ENCODE data around the gene KDM1A. TPM values are rescaled to one million over a fixed set of nuclear protein-coding genes. Genes with fewer than 3 reads are reported as not detected.

Gene KDM1A
- polyA plus RNA-seq, 2 of the 4 experiments (the other 2 are of a cell fraction) = 66.4 to 80.3 TPM

- no peak overlapping the region for H3K27ac ChIP-seq
- FAIRE-seq = no peak
- no peak overlapping the region for H3K4me3 ChIP-seq
- ATAC-seq = no peak
- ChIA-PET CTCF (interaction anchor here (0.8 to 2.0 kb wide), 2 partner anchors 10 to 33 kb away, joined by 4 to 9 read pairs; no protein-coding TSS in a partner anchor), POLR2A (no interaction called here)
- DNase-seq (ENCODE audit: low read depth in 1 of 2, low spot score in 1 of 2) = no peak
- H3K4me1 ChIP-seq = no peaks in the 10 kb centered on the region
- H3K9me3 ChIP-seq = no peaks in the 10 kb centered on the region
- 93% methylated on average over 2 of the region's 2 CpGs for WGBS (ENCODE audit: missing lambda C conversion rate)
- no peak for TF ChIP-seq EHMT2 (IDR thresholded peaks at IDR 0.05; ENCODE audit: low read depth)
- no peak for TF ChIP-seq TP53 (CRISPR knock-in tag; IDR thresholded peaks at IDR 0.05)
- no peak for TF ChIP-seq HOXB13 (CRISPR knock-in tag; IDR thresholded peaks at IDR 0.05; ENCODE audit: low read depth)
- no peak for TF ChIP-seq MYC (IDR thresholded peaks at IDR 0.05; ENCODE audit: borderline replicate concordance, low read length)
- no peak for TF ChIP-seq CHD2 (IDR thresholded peaks at IDR 0.05; ENCODE audit: low read length, partially characterized antibody)
- TF ChIP-seq NPAS2 (CRISPR knock-in tag; IDR thresholded peaks at IDR 0.05; ENCODE audit: borderline replicate concordance) = no peak
- no peak for TF ChIP-seq GATA3 (IDR thresholded peaks at IDR 0.05; ENCODE audit: borderline replicate concordance)
- TF ChIP-seq BHLHE40 (IDR thresholded peaks at IDR 0.05; ENCODE audit: low read depth, low read length) = no peak
- TF ChIP-seq CTCF (IDR thresholded peaks at IDR 0.05) = no peak
- no peak overlapping the region for H3K4me2 ChIP-seq
Observed at GRCh38 chr1:23066075-23066474, 46.8 kb downstream of the KDM1A start.

DNA sequence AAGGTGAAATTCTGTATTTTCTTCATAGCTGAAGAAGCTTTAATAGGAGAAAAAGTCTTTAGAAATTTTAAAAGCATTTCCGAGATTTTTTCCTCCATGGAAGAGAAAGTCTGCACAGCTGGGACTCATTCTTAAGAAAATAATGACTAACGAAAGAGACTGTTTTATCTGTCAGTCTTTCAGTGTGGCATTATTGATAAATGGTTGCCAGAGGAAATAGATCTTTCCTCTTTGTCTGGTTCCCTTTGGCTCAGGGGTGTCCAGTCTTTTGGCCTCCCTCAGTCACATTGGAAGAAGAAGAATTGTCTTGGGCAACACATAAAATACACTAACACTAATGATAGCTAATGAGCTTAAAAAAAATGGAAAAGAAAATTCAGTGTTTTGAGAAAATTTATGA is 49.9 kb downstream of the KDM1A start:
- 94% methylated on average over 2 of the region's 2 CpGs for WGBS (ENCODE audit: missing lambda C conversion rate)
- Histone ChIP-seq H3K4me3 (no peak overlapping the region), H3K27ac (no peak overlapping the region), H3K4me2 (no peak overlapping the region), H3K4me1 (peaks cover 8% of the 10 kb centered on the region; the same call in 1 of the 3 replicates), H3K9me3 (no peaks in the 10 kb centered on the region)
- TF ChIP-seq NR3C1 (IDR thresholded peaks at IDR 0.05) = no peak
- TF ChIP-seq CHD2 (IDR thresholded peaks at IDR 0.05; ENCODE audit: low read length, partially characterized antibody) = no peak
- TF ChIP-seq, protein P1, sequence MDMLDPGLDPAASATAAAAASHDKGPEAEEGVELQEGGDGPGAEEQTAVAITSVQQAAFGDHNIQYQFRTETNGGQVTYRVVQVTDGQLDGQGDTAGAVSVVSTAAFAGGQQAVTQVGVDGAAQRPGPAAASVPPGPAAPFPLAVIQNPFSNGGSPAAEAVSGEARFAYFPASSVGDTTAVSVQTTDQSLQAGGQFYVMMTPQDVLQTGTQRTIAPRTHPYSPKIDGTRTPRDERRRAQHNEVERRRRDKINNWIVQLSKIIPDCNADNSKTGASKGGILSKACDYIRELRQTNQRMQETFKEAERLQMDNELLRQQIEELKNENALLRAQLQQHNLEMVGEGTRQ (IDR thresholded peaks at IDR 0.05) = no peak
- no peak for TF ChIP-seq PBX3 (IDR thresholded peaks at IDR 0.05)
- TF ChIP-seq EHF (CRISPR knock-in tag; IDR thresholded peaks at IDR 0.05) = no peak
- no peak for TF ChIP-seq HEYL (CRISPR knock-in tag; IDR thresholded peaks at IDR 0.05)
- TF ChIP-seq, protein P2, sequence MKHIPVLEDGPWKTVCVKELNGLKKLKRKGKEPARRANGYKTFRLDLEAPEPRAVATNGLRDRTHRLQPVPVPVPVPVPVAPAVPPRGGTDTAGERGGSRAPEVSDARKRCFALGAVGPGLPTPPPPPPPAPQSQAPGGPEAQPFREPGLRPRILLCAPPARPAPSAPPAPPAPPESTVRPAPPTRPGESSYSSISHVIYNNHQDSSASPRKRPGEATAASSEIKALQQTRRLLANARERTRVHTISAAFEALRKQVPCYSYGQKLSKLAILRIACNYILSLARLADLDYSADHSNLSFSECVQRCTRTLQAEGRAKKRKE (CRISPR knock-in tag; IDR thresholded peaks at IDR 0.05; ENCODE audit: low read depth) = no peak
- no peak for TF ChIP-seq EP300 (IDR thresholded peaks at IDR 0.05)
- no peak for TF ChIP-seq MAFK (IDR thresholded peaks at IDR 0.05; ENCODE audit: partially characterized antibody)
- no peak for TF ChIP-seq ELK1 (IDR thresholded peaks at IDR 0.05; ENCODE audit: low read depth, low read length)
- no peak for ATAC-seq
- no peak for FAIRE-seq
- DNase-seq (ENCODE audit: low read depth in 1 of 2, low spot score in 1 of 2) = no peak
- POLR2A ChIA-PET = no interaction called here
- CTCF ChIA-PET = interaction anchor here (1.0 kb wide), 1 partner anchor 12 kb away, joined by 4 read pairs; no protein-coding TSS in a partner anchor

GRCh38 chr1:23069675-23070074 is 50.4 kb downstream of the KDM1A start:
- DNase-seq (ENCODE audit: low read depth in 1 of 2, low spot score in 1 of 2) (no peak), ATAC-seq (no peak), FAIRE-seq (no peak)
- no peaks in the 10 kb centered on the region for H3K9me3 ChIP-seq
- peaks cover 8% of the 10 kb centered on the region; the same call in 1 of the 3 replicates for H3K4me1 ChIP-seq
- POLR2A ChIA-PET = no interaction called here
- CTCF ChIA-PET = interaction anchor here (1.0 to 1.3 kb wide), 2 partner anchors 11 to 93 kb away, joined by 4 read pairs; no protein-coding TSS in a partner anchor
- no peak overlapping the region for H3K4me3 ChIP-seq
- H3K4me2 ChIP-seq = no peak overlapping the region
- H3K27ac ChIP-seq = no peak overlapping the region
- 96% methylated on average over 4 of the region's 4 CpGs for WGBS (ENCODE audit: missing lambda C conversion rate)
- TF ChIP-seq ZFP36 (IDR thresholded peaks at IDR 0.05; ENCODE audit: borderline replicate concordance, partially characterized antibody) = no peak
- TF ChIP-seq POLR2A (IDR thresholded peaks at IDR 0.05; ENCODE audit: low read length) = no peak
- no peak for TF ChIP-seq KDM1A (IDR thresholded peaks at IDR 0.05; ENCODE audit: low read depth)
- TF ChIP-seq CEBPB (IDR thresholded peaks at IDR 0.05) = no peak
- TF ChIP-seq, protein P3, sequence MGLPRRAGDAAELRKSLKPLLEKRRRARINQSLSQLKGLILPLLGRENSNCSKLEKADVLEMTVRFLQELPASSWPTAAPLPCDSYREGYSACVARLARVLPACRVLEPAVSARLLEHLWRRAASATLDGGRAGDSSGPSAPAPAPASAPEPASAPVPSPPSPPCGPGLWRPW (IDR thresholded peaks at IDR 0.05) = no peak
- no peak for TF ChIP-seq ESRRA (IDR thresholded peaks at IDR 0.05; ENCODE audit: borderline replicate concordance, low read length)
- no peak for TF ChIP-seq TFCP2L1 (CRISPR knock-in tag; IDR thresholded peaks at IDR 0.05)
- no peak for TF ChIP-seq EHF (CRISPR knock-in tag; IDR thresholded peaks at IDR 0.05)
- TF ChIP-seq, protein P4, sequence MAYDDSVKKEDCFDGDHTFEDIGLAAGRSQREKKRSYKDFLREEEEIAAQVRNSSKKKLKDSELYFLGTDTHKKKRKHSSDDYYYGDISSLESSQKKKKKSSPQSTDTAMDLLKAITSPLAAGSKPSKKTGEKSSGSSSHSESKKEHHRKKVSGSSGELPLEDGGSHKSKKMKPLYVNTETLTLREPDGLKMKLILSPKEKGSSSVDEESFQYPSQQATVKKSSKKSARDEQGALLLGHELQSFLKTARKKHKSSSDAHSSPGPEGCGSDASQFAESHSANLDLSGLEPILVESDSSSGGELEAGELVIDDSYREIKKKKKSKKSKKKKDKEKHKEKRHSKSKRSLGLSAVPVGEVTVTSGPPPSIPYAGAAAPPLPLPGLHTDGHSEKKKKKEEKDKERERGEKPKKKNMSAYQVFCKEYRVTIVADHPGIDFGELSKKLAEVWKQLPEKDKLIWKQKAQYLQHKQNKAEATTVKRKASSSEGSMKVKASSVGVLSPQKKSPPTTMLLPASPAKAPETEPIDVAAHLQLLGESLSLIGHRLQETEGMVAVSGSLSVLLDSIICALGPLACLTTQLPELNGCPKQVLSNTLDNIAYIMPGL (CRISPR knock-in tag; IDR thresholded peaks at IDR 0.05; ENCODE audit: borderline replicate concordance) = no peak

Data from A549 (cell line).